ENCODE measurements around the gene TOMM7.
"Not testable (repeated sequence)": the region's sequence is repeated elsewhere in the genome, so short reads cannot be mapped to it uniquely, and the experiment has no call there.

The TOMM7 gene

GRCh38 chr7:22783421-22783820 is 39.2 kb downstream of the TOMM7 start:
- no peak for DNase-seq (ENCODE audit: low read depth)

- peak; percentile 61 for DNase-seq (ENCODE audit: low read depth)
Observed at GRCh38 chr7:22782616-22783232, 39.9 kb downstream of the TOMM7 start.

- no peak for DNase-seq (ENCODE audit: low read depth)
Observed at GRCh38 chr7:22781230-22781711, 41.4 kb downstream of the TOMM7 start.

GRCh38 chr7:22779730-22780323 is 42.8 kb downstream of the TOMM7 start:
- not testable (repeated sequence) for DNase-seq (ENCODE audit: low read depth)

- no peak for DNase-seq (ENCODE audit: low read depth)
Observed at GRCh38 chr7:22776964-22777363, 45.7 kb downstream of the TOMM7 start.

GRCh38 chr7:22772885-22773284 is 49.8 kb downstream of the TOMM7 start:
- no peak for DNase-seq (ENCODE audit: low read depth)

GRCh38 chr7:22771872-22772228 is 50.8 kb downstream of the TOMM7 start:
- DNase-seq (ENCODE audit: low read depth), result no peak

GRCh38 chr7:22771194-22771871 is 51.3 kb downstream of the TOMM7 start:
- no peak for DNase-seq (ENCODE audit: low read depth)

- no peak for DNase-seq (ENCODE audit: low read depth)
Observed at GRCh38 chr7:22765609-22766008, 57.0 kb downstream of the TOMM7 start.

All from stimulated activated CD8-positive, alpha-beta memory T cell treated with anti-CD3 and anti-CD28 coated beads, Interleukin-4, amount 100 ng/mL, for 24 hours (primary cell).